ENCODE measurements around the gene RCCD1. TPM values are rescaled to one million over a fixed set of nuclear protein-coding genes. Genes with fewer than 3 reads are reported as not detected.

The RCCD1 gene
- total and polyA plus RNA-seq, 9 donors = 12.0 to 17.9 (median 14.6) TPM

GRCh38 chr15:91001209-91001608 lies 46.5 kb downstream of the RCCD1 start:
- Histone ChIP-seq H3K36me3 (ENCODE audit: control insufficient read depth, insufficient read depth, low read length) (peaks cover 81% of the 10 kb centered on the region), H3K9me3 (replicated peaks; ENCODE audit: control insufficient read depth, low read depth, low read length) (no peaks in the 10 kb centered on the region), H3K27me3 (ENCODE audit: control insufficient read depth, insufficient read depth, low read length) (no peaks in the 10 kb centered on the region), H3K27ac (ENCODE audit: low read length) (no peak overlapping the region), H3K4me3 (ENCODE audit: low read length) (no peak overlapping the region), H3K4me1 (ENCODE audit: control insufficient read depth, insufficient read depth, low read length) (no peaks in the 10 kb centered on the region)
- DNase-seq = no peak
- WGBS (ENCODE audit: insufficient coverage) = 90% methylated on average over 3 of the region's 3 CpGs

DNA sequence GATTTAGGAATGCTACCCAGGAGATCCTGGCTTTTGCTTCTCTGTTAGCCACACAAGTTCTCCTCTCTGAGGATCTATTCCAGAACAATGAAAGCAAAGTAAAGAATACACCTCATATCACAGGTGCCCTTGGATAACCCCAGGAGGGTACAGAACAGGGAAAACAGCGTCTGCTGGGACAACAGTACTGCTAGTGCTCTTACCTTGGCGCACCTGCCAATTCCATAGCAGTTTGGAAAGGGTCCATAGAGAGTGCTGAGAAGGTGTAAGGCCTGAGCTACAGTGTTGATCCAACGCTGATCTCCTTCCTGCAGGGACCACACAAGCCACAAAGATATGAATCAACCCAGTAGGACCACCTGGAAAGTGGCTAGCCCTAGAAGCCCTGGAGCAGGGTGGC lies 52.6 kb downstream of the RCCD1 start:
- WGBS (ENCODE audit: insufficient coverage) = 92% methylated on average over 2 of the region's 3 CpGs
- no peak overlapping the region for H3K4me3 ChIP-seq (ENCODE audit: low read length)
- H3K9me3 ChIP-seq (replicated peaks; ENCODE audit: control insufficient read depth, low read depth, low read length) = no peaks in the 10 kb centered on the region
- no peaks in the 10 kb centered on the region for H3K4me1 ChIP-seq (ENCODE audit: control insufficient read depth, insufficient read depth, low read length)
- H3K27ac ChIP-seq (ENCODE audit: low read length) = no peak overlapping the region
- H3K36me3 ChIP-seq (ENCODE audit: control insufficient read depth, insufficient read depth, low read length) = peaks cover 78% of the 10 kb centered on the region
- DNase-seq = no peak
- H3K27me3 ChIP-seq (ENCODE audit: control insufficient read depth, insufficient read depth, low read length) = no peaks in the 10 kb centered on the region

Other genes starting within 250 kb of the RCCD1 start
- gene BLM, start 237.5 kb upstream of the RCCD1 start, total RNA-seq = 4.7 TPM
- gene BLM, start 237.5 kb upstream of the RCCD1 start, polyA plus RNA-seq (ENCODE audit: insufficient read depth in 1 of 8, insufficient read length in 8 of 8, low replicate concordance in 1 of 8) = 1 to 10 TPM; 4.9 to 7.5 (median 5.3) TPM
- 16.3 TPM for gene FURIN, start 86.3 kb upstream of the RCCD1 start, total RNA-seq
- gene FURIN, start 86.3 kb upstream of the RCCD1 start, polyA plus RNA-seq (ENCODE audit: insufficient read depth in 1 of 8, insufficient read length in 8 of 8, low replicate concordance in 1 of 8) = 10 to 100 TPM; 24.0 to 39.5 (median 34.6) TPM
- gene FES, start 70.4 kb upstream of the RCCD1 start, total RNA-seq = 16.7 TPM
- 10 to 100 TPM; 12.6 to 17.9 (median 15.2) TPM for gene FES, start 70.4 kb upstream of the RCCD1 start, polyA plus RNA-seq (ENCODE audit: insufficient read depth in 1 of 8, insufficient read length in 8 of 8, low replicate concordance in 1 of 8)
- gene MAN2A2, start 51.6 kb upstream of the RCCD1 start, total RNA-seq = 9.2 TPM
- 10 to 100 TPM; 25.3 to 40.3 (median 29.9) TPM for gene MAN2A2, start 51.6 kb upstream of the RCCD1 start, polyA plus RNA-seq (ENCODE audit: insufficient read depth in 1 of 8, insufficient read length in 8 of 8, low replicate concordance in 1 of 8)
- gene HDDC3, start 22.3 kb upstream of the RCCD1 start, total RNA-seq = 11.9 TPM
- gene HDDC3, start 22.3 kb upstream of the RCCD1 start, polyA plus RNA-seq (ENCODE audit: insufficient read depth in 1 of 8, insufficient read length in 8 of 8, low replicate concordance in 1 of 8) = 10 to 100 TPM in 7 of 8 donors, 1 to 10 TPM in 1; 10.0 to 13.5 (median 10.9) TPM
- 22.7 TPM for gene UNC45A, start 19.6 kb upstream of the RCCD1 start, total RNA-seq
- 10 to 100 TPM; 24.1 to 39.9 (median 29.6) TPM for gene UNC45A, start 19.6 kb upstream of the RCCD1 start, polyA plus RNA-seq (ENCODE audit: insufficient read depth in 1 of 8, insufficient read length in 8 of 8, low replicate concordance in 1 of 8)
- 44.2 TPM for gene PRC1, start 39.7 kb downstream of the RCCD1 start, total RNA-seq
- gene PRC1, start 39.7 kb downstream of the RCCD1 start, polyA plus RNA-seq (ENCODE audit: insufficient read depth in 1 of 8, insufficient read length in 8 of 8, low replicate concordance in 1 of 8) = 10 to 100 TPM; 38.3 to 68.2 (median 52.2) TPM
- 7.9 TPM for gene VPS33B, start 67.7 kb downstream of the RCCD1 start, total RNA-seq
- gene VPS33B, start 67.7 kb downstream of the RCCD1 start, polyA plus RNA-seq (ENCODE audit: insufficient read depth in 1 of 8, insufficient read length in 8 of 8, low replicate concordance in 1 of 8) = 10 to 100 TPM in 5 of 8 donors, 1 to 10 TPM in 3; 8.1 to 12.4 (median 10.5) TPM
- gene SV2B, start 145.4 kb downstream of the RCCD1 start, total RNA-seq = 3.1 TPM
- 1 to 10 TPM; 2.6 to 4.6 (median 3.1) TPM for gene SV2B, start 145.4 kb downstream of the RCCD1 start, polyA plus RNA-seq (ENCODE audit: insufficient read depth in 1 of 8, insufficient read length in 8 of 8, low replicate concordance in 1 of 8)